ENCODE data around the gene DOCK10.
A peak's percentile ranks its signal among the peaks of the same experiment; 100 is the strongest.

The DOCK10 gene

DNA sequence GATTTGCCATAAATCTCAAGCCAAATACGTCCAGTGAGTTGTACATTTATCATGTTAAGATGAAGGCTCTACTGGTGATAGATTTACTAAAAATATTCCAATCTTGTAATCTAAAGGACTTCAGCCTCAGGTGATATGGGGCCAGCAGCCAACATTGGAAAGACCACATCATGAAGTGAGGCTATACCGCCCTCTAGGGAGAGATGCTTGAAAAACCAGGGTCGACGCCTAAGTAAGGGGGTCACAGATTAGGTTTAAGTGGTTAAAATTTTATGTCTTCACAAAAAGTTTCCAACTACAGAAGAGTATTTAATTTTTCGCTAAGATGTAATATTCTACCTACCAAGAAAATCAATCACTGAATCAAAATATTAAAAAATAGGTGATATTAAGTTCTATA, 33.3 kb downstream of the DOCK10 start:
- H3K36me3 Mint-ChIP-seq (ENCODE audit: low read depth) = no peaks in the 10 kb centered on the region
- TF ChIP-seq, protein P1, sequence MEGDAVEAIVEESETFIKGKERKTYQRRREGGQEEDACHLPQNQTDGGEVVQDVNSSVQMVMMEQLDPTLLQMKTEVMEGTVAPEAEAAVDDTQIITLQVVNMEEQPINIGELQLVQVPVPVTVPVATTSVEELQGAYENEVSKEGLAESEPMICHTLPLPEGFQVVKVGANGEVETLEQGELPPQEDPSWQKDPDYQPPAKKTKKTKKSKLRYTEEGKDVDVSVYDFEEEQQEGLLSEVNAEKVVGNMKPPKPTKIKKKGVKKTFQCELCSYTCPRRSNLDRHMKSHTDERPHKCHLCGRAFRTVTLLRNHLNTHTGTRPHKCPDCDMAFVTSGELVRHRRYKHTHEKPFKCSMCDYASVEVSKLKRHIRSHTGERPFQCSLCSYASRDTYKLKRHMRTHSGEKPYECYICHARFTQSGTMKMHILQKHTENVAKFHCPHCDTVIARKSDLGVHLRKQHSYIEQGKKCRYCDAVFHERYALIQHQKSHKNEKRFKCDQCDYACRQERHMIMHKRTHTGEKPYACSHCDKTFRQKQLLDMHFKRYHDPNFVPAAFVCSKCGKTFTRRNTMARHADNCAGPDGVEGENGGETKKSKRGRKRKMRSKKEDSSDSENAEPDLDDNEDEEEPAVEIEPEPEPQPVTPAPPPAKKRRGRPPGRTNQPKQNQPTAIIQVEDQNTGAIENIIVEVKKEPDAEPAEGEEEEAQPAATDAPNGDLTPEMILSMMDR (IDR thresholded peaks at IDR 0.05) = peak; percentile 54
- H3K27me3 Mint-ChIP-seq (ENCODE audit: low read depth, poor library complexity) = peaks cover 3% of the 10 kb centered on the region
- DNase-seq = peak; percentile 16
- no peak overlapping the region for H3K4me3 Mint-ChIP-seq
- no peak overlapping the region for H3K27ac Mint-ChIP-seq
- no peaks in the 10 kb centered on the region for H3K9me3 Mint-ChIP-seq
- H3K4me1 Mint-ChIP-seq = peaks cover 10% of the 10 kb centered on the region

GRCh38 chr2:225008179-225008856, 34.0 kb downstream of the DOCK10 start:
- H3K9me3 Mint-ChIP-seq = no peaks in the 10 kb centered on the region
- DNase-seq = no peak
- H3K36me3 Mint-ChIP-seq (ENCODE audit: low read depth) = no peaks in the 10 kb centered on the region
- H3K4me1 Mint-ChIP-seq = peaks cover 10% of the 10 kb centered on the region
- peaks cover 3% of the 10 kb centered on the region for H3K27me3 Mint-ChIP-seq (ENCODE audit: low read depth, poor library complexity)
- no peak overlapping the region for H3K4me3 Mint-ChIP-seq
- H3K27ac Mint-ChIP-seq = no peak overlapping the region
- TF ChIP-seq, protein P1 (IDR thresholded peaks at IDR 0.05) = no peak

GRCh38 chr2:225006730-225007129, 35.5 kb downstream of the DOCK10 start:
- H3K27me3 Mint-ChIP-seq (ENCODE audit: low read depth, poor library complexity) = peaks cover 3% of the 10 kb centered on the region
- H3K4me3 Mint-ChIP-seq = no peak overlapping the region
- no peaks in the 10 kb centered on the region for H3K9me3 Mint-ChIP-seq
- no peak for DNase-seq
- no peak overlapping the region for H3K27ac Mint-ChIP-seq
- H3K4me1 Mint-ChIP-seq = peaks cover 8% of the 10 kb centered on the region
- TF ChIP-seq, protein P1 (IDR thresholded peaks at IDR 0.05) = no peak
- H3K36me3 Mint-ChIP-seq (ENCODE audit: low read depth) = no peaks in the 10 kb centered on the region

- TF ChIP-seq, protein P1 (IDR thresholded peaks at IDR 0.05) = no peak
- Mint-ChIP-seq H3K27ac (no peak overlapping the region), H3K4me1 (no peaks in the 10 kb centered on the region), H3K9me3 (no peaks in the 10 kb centered on the region), H3K4me3 (no peak overlapping the region), H3K36me3 (ENCODE audit: low read depth) (no peaks in the 10 kb centered on the region), H3K27me3 (ENCODE audit: low read depth, poor library complexity) (no peaks in the 10 kb centered on the region)
- DNase-seq = no peak
These were observed 37.7 kb downstream of the DOCK10 start for GRCh38 chr2:225004597-225004996.

- TF ChIP-seq, protein P1 (IDR thresholded peaks at IDR 0.05) = no peak
- no peak overlapping the region for H3K4me3 Mint-ChIP-seq
- peaks cover 3% of the 10 kb centered on the region for H3K27me3 Mint-ChIP-seq (ENCODE audit: low read depth, poor library complexity)
- no peaks in the 10 kb centered on the region for H3K36me3 Mint-ChIP-seq (ENCODE audit: low read depth)
- DNase-seq = no peak
- H3K4me1 Mint-ChIP-seq = peaks cover 5% of the 10 kb centered on the region
- H3K9me3 Mint-ChIP-seq = no peaks in the 10 kb centered on the region
- H3K27ac Mint-ChIP-seq = no peak overlapping the region
These were observed 39.6 kb downstream of the DOCK10 start for GRCh38 chr2:225002656-225003045.

- DNase-seq = peak; percentile 39
- H3K4me3 Mint-ChIP-seq = no peak overlapping the region
- H3K36me3 Mint-ChIP-seq (ENCODE audit: low read depth) = no peaks in the 10 kb centered on the region
- TF ChIP-seq, protein P1 (IDR thresholded peaks at IDR 0.05) = peak; percentile 60
- peaks cover 3% of the 10 kb centered on the region for H3K27me3 Mint-ChIP-seq (ENCODE audit: low read depth, poor library complexity)
- H3K27ac Mint-ChIP-seq = no peak overlapping the region
- H3K4me1 Mint-ChIP-seq = peaks cover 5% of the 10 kb centered on the region
- H3K9me3 Mint-ChIP-seq = no peaks in the 10 kb centered on the region
These were observed 40.1 kb downstream of the DOCK10 start for GRCh38 chr2:225002039-225002655.

Measured in nephron progenitor cell (in vitro differentiated cells).